Thoracic aorta (tissue), 2 donors: ENCODE data around the gene VKORC1L1. TPM values are rescaled to one million over a fixed set of nuclear protein-coding genes. Genes with fewer than 3 reads are reported as not detected.
"Not testable (repeated sequence)": the region's sequence is repeated elsewhere in the genome, so short reads cannot be mapped to it uniquely, and the experiment has no call there.

Experiments
- ATAC-seq: fragments of 150-250 bp; one replicate; pipeline ENCODE4 v1.8.0; 2017; ENCODE audit warnings: low read depth; ENCODE audit not compliant: insufficient number of reproducible peaks, low FRiP score
- DNase-seq: peaks from one replicate; pipeline ENCODE4 v3.0.0-alpha.2; 2020; ENCODE audit warnings: low spot score
- H3K27ac ChIP-seq, 2 donors: fragments of 200-600 bp; sonication (generic); 1 replicate in 1 of 2; 2 replicates in 1 of 2; pipeline ENCODE4 v1.5.1; 2016; ENCODE audit warnings: mild to moderate bottlenecking in 2 of 2, moderate library complexity in 2 of 2
- H3K27me3 ChIP-seq: fragments of 200-600 bp; sonication (generic); replicated peaks from 2 replicates; pipeline ENCODE4 v1.6.0; 2016; ENCODE audit warnings: mild to moderate bottlenecking; ENCODE audit not compliant: insufficient read depth
- H3K36me3 ChIP-seq: fragments of 200-600 bp; sonication (generic); one replicate; pipeline ENCODE4 v1.5.1; 2016
- H3K4me1 ChIP-seq, 2 donors: fragments of 200-600 bp; sonication (generic); 1 replicate in 1 of 2; 2 replicates in 1 of 2; pipeline versions ENCODE4 v1.5.1 to v1.6.0; 2016; ENCODE audit warnings: low read depth in 2 of 2, mild to moderate bottlenecking in 1 of 2; ENCODE audit not compliant: control insufficient read depth in 1 of 2
- H3K4me3 ChIP-seq: fragments of 200-600 bp; sonication (generic); 2 replicates; pipeline ENCODE4 v1.5.1; 2016; ENCODE audit warnings: mild to moderate bottlenecking
- H3K9me3 ChIP-seq: fragments of 200-600 bp; sonication (generic); 2 replicates; pipeline ENCODE4 v1.5.1; 2016
- CTCF ChIP-seq: fragments of 200-600 bp; sonication (generic); IDR thresholded peaks from one replicate; pipeline ENCODE4 v1.5.1; 2019; ENCODE audit warnings: antibody characterized with exemption
- total RNA-seq, 2 donors: library from RNA; depleted of rRNA; stranded (reverse); fragments of >200 nt; gene quantifications; one replicate each; pipeline versions ENCODE4 v1.1.0 to v1.2.3, GENCODE V29; 2016

The VKORC1L1 gene
- total RNA-seq, 2 donors from 2014 or later: 15.6 to 20.9 TPM

GRCh38 chr7:65938336-65938895 lies 65.5 kb downstream of the VKORC1L1 start:
- Histone ChIP-seq H3K27ac (no peak overlapping the region), H3K36me3 (no peaks in the 10 kb centered on the region), H3K27me3 (no peaks in the 10 kb centered on the region), H3K4me1 (no peaks in the 10 kb centered on the region), H3K4me3 (no peak overlapping the region), H3K9me3 (no peaks in the 10 kb centered on the region)
- TF ChIP-seq CTCF: no peak
- DNase-seq (no peak), ATAC-seq (no peak)

GRCh38 chr7:65945787-65946186 lies 72.9 kb downstream of the VKORC1L1 start:
- not testable (repeated sequence) for DNase-seq, H3K9me3 ChIP-seq, H3K4me3 ChIP-seq, H3K36me3 ChIP-seq, H3K27me3 ChIP-seq, H3K27ac ChIP-seq, H3K4me1 ChIP-seq, ATAC-seq

DNA sequence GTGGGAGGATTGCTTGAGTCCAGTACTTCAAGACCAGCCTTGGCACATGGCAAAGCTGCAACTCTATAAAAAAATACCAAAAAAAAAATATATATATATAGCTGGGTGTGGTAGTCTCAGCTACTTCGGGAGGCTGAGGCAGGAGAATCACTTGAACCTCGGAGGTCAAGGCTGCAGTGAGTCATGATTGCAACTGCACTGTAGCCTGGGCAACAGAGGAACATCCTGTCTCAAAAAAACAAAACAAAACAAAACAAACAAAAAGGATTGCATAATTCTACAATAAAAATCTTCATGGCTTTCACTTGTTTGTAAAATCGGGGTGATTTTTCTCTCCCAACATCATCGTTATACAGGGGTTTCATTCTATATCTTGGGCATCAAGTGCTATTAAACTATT lies 74.0 kb downstream of the VKORC1L1 start:
- no peak for DNase-seq
- ATAC-seq: no peak
- Histone ChIP-seq H3K27me3 (no peaks in the 10 kb centered on the region), H3K27ac (no peak overlapping the region), H3K36me3 (no peaks in the 10 kb centered on the region), H3K9me3 (no peaks in the 10 kb centered on the region), H3K4me3 (no peak overlapping the region), H3K4me1 (no peaks in the 10 kb centered on the region)
- TF ChIP-seq CTCF: no peak

DNA sequence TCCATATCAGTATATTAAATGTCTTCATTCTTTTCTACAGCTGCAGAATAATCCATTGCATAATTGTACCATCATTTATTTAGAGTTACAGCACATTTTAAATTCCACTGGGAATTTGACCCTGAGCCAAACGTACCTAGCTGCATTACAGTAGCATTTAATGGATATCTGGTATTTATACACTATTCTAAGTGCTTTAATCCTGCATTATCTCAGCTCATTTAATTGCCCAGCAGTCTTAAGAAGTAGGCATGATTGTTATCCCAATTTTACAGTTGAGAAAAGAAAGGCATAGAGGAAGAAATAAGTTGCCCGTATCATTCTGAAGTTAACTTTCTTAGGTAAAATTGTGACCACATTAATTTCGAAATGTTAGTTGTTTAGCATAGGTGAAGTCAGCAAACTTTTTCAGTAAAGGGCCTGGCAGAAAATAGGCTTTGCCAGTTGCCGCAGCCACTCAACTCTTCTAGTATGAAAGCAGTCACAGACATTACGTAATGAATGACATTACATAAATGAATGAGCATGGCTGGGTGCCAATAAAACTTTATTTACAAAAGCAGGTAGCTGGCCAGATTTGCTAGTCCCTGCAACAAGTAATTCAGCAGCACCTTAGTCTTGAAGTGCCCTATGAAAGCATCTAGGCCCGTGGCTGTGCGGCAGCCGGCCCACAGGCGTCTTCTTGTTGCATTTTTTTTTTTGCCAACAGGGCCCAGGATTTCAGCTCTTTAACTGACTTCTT lies 79.1 kb downstream of the VKORC1L1 start:
- Histone ChIP-seq H3K9me3 (no peaks in the 10 kb centered on the region), H3K27ac (no peak overlapping the region), H3K4me3 (no peak overlapping the region), H3K36me3 (peaks cover 5% of the 10 kb centered on the region), H3K4me1 (no peaks in the 10 kb centered on the region), H3K27me3 (no peaks in the 10 kb centered on the region)
- no peak for ATAC-seq
- TF ChIP-seq CTCF: no peak
- DNase-seq: no peak

DNA sequence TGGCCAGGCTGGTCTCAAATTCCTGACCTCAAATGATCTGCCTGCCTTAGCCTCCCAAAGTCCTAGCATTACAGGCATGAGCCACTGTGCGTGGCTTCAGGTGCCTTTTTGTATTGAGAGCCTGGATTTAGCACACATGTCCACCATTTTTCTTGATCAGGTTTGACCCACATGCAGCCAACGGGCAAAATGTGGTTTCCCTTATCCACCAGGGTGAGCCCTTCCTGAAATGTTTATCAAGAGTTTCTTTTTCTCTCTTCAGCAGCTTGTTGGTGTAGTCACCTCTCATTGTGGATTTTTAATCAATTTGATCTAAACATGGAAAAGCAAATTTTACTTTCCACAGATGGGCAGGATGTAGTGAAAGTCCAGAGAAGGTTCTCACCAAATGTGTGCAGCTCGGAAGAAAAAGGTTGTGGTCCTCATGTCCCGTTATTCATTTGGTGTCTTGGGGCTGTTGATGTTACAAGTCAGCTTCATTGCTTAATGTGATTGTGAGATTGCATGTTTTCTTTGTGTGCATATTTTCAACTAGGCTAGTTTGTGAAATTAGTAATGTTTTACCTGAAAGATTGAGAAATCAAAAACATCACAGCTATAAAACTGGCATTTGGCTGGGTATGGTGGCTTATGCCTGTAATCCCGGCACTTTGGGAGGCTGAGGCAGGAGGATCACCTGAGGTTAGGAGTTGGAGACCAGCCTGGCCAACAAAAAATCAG lies 80.3 kb downstream of the VKORC1L1 start:
- Histone ChIP-seq H3K4me3 (no peak overlapping the region), H3K4me1 (no peaks in the 10 kb centered on the region), H3K27me3 (no peaks in the 10 kb centered on the region), H3K27ac (no peak overlapping the region), H3K36me3 (peaks cover 5% of the 10 kb centered on the region), H3K9me3 (no peaks in the 10 kb centered on the region)
- no peak for TF ChIP-seq CTCF
- DNase-seq: no peak
- ATAC-seq: no peak
